KMS-11 (cell line): ENCODE measurements around the gene CDC42BPA.
A peak's percentile ranks its signal among the peaks of the same experiment; 100 is the strongest.
"Not testable (repeated sequence)": the region's sequence is repeated elsewhere in the genome, so short reads cannot be mapped to it uniquely, and the experiment has no call there.

Source experiments
- H2AFZ ChIP-seq: fragments of 200-600 bp; sonication (generic); 2 replicates; pipeline ENCODE4 v1.6.1; 2016; ENCODE audit warnings: antibody characterized with exemption, mixed run types, low read depth
- H3K27ac ChIP-seq: fragments of 200-600 bp; sonication (generic); 2 replicates; pipeline ENCODE4 v1.6.1; 2016; ENCODE audit warnings: mild to moderate bottlenecking, mixed run types
- H3K27me3 ChIP-seq: fragments of 200-600 bp; sonication (generic); 2 replicates; pipeline ENCODE4 v1.6.1; 2017; ENCODE audit warnings: mild to moderate bottlenecking, low read depth, mixed run types, moderate library complexity; ENCODE audit not compliant: insufficient read depth
- H3K36me3 ChIP-seq: fragments of 200-600 bp; sonication (generic); 2 replicates; pipeline ENCODE4 v1.6.1; 2017; ENCODE audit warnings: mild to moderate bottlenecking, mixed run types; ENCODE audit not compliant: insufficient read depth
- H3K4me1 ChIP-seq: fragments of 200-600 bp; sonication (generic); 2 replicates; pipeline ENCODE4 v1.6.1; 2016; ENCODE audit warnings: mild to moderate bottlenecking, low read depth, mixed run types; ENCODE audit not compliant: poor library complexity, severe bottlenecking
- H3K4me2 ChIP-seq: fragments of 200-600 bp; sonication (generic); 2 replicates; pipeline ENCODE4 v1.7.0; 2016; ENCODE audit warnings: mild to moderate bottlenecking, mixed run types
- H3K4me3 ChIP-seq: fragments of 200-600 bp; sonication (generic); IDR thresholded peaks from 2 replicates; pipeline ENCODE4 v1.6.1; 2017; ENCODE audit warnings: low read depth, low read length, mixed read lengths; ENCODE audit not compliant: insufficient read depth
- H3K79me2 ChIP-seq: fragments of 200-600 bp; sonication (generic); 2 replicates; pipeline ENCODE4 v1.6.1; 2016; ENCODE audit warnings: low read depth, mixed run types; ENCODE audit not compliant: insufficient read depth
- H3K9ac ChIP-seq: fragments of 200-600 bp; sonication (generic); 2 replicates; pipeline ENCODE4 v1.6.1; 2016; ENCODE audit warnings: mild to moderate bottlenecking, mixed run types
- H4K20me1 ChIP-seq: fragments of 200-600 bp; sonication (generic); 2 replicates; pipeline ENCODE4 v1.6.1; 2016; ENCODE audit warnings: mild to moderate bottlenecking, mixed run types; ENCODE audit not compliant: insufficient read depth
- CTCF ChIP-seq: fragments of 200-600 bp; sonication (generic); conservative IDR thresholded peaks from 2 replicates; pipeline ENCODE4 v1.6.1; 2017; ENCODE audit warnings: low read depth, mild to moderate bottlenecking, antibody characterized with exemption, low read length, moderate library complexity, mixed read lengths

Gene CDC42BPA

GRCh38 chr1:227136210-227136820, 182.0 kb downstream of the CDC42BPA start:
- no peak overlapping the region for H3K27ac ChIP-seq
- peaks cover 6% of the 10 kb centered on the region for H3K4me1 ChIP-seq
- H3K4me3 ChIP-seq: no peak overlapping the region
- no peaks in the 10 kb centered on the region for H3K36me3 ChIP-seq
- no peaks in the 10 kb centered on the region for H3K79me2 ChIP-seq
- no peaks in the 10 kb centered on the region for H4K20me1 ChIP-seq
- no peak overlapping the region for H3K4me2 ChIP-seq
- H2AFZ ChIP-seq: no peak overlapping the region
- TF ChIP-seq CTCF: no peak
- H3K9ac ChIP-seq: no peak overlapping the region
- H3K27me3 ChIP-seq: no peaks in the 10 kb centered on the region

DNA sequence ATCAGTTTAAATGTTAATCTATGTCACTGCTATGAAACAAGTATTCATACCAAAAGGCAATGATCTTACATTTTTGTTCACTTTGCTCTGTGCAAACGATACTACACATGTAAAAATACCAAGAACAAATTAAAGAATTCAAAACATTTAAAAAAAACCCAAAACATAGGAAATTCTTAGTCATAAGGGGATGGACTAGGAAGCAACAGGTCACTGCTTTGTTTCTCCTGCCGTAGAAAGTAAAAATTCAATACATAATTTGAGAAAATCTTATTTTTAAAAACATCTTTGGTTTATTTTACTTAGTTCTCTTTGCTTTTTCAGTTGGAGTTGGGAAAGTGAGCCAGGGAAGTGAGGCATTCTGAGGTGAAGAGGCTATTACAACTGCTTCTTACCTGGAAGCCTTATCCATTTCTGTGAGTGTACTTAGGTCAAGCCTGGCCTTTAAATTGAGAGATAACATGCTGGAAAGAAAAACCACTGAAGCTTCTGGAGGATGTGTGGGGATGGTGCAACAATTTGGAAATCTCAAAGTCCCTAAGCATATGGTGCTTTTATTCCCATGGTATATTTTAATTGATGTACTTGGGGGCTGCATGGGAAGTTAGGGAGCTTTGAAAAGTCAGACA, 183.5 kb downstream of the CDC42BPA start:
- no peaks in the 10 kb centered on the region for H3K36me3 ChIP-seq
- H3K79me2 ChIP-seq: no peaks in the 10 kb centered on the region
- no peak overlapping the region for H3K4me2 ChIP-seq
- H3K4me1 ChIP-seq: peaks cover 10% of the 10 kb centered on the region
- no peaks in the 10 kb centered on the region for H4K20me1 ChIP-seq
- no peak overlapping the region for H2AFZ ChIP-seq
- no peak overlapping the region for H3K27ac ChIP-seq
- H3K4me3 ChIP-seq: no peak overlapping the region
- TF ChIP-seq CTCF: no peak
- no peaks in the 10 kb centered on the region for H3K27me3 ChIP-seq
- no peak overlapping the region for H3K9ac ChIP-seq

DNA sequence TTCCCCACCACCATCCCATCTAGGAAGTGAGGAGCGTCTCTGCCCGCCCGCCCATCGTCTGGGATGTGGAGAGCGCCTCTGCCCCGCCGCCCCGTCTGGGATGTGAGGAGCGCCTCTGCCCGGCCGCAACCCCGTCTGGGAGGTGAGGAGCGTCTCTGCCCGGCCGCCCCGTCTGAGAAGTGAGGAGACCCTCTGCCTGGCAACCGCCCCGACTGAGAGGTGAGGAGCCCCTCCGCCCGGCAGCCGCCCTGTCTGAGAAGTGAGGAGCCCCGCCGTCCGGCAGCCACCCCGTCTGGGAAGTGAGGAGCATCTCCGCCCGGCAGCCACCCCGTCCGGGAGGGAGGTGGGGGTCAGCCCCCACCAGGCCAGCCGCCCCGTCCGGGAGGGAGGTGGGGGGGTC, 185.6 kb downstream of the CDC42BPA start:
- H3K4me2 ChIP-seq, H2AFZ ChIP-seq, H3K27me3 ChIP-seq, H3K79me2 ChIP-seq, H3K36me3 ChIP-seq, H3K9ac ChIP-seq, H4K20me1 ChIP-seq, H3K27ac ChIP-seq, H3K4me3 ChIP-seq: not testable (repeated sequence)
- peaks cover 10% of the 10 kb centered on the region for H3K4me1 ChIP-seq

GRCh38 chr1:227131193-227131592, 187.1 kb downstream of the CDC42BPA start:
- TF ChIP-seq CTCF: peak; percentile 79
- no peaks in the 10 kb centered on the region for H3K36me3 ChIP-seq
- peaks cover 10% of the 10 kb centered on the region for H3K4me1 ChIP-seq
- H3K79me2 ChIP-seq: no peaks in the 10 kb centered on the region
- 0 out of 2 replicates have a peak overlapping the region, but pooled peaks have one; percentile 7 for H3K4me2 ChIP-seq
- no peak overlapping the region for H3K27ac ChIP-seq
- no peak overlapping the region for H2AFZ ChIP-seq
- no peak overlapping the region for H3K4me3 ChIP-seq
- H3K9ac ChIP-seq: no peak overlapping the region
- no peaks in the 10 kb centered on the region for H4K20me1 ChIP-seq
- no peaks in the 10 kb centered on the region for H3K27me3 ChIP-seq

- no peak for TF ChIP-seq CTCF
- no peaks in the 10 kb centered on the region for H3K27me3 ChIP-seq
- no peaks in the 10 kb centered on the region for H3K79me2 ChIP-seq
- H3K9ac ChIP-seq: no peak overlapping the region
- no peak overlapping the region for H2AFZ ChIP-seq
- peaks cover 10% of the 10 kb centered on the region for H3K4me1 ChIP-seq
- no peak overlapping the region for H3K4me2 ChIP-seq
- no peaks in the 10 kb centered on the region for H4K20me1 ChIP-seq
- no peaks in the 10 kb centered on the region for H3K36me3 ChIP-seq
- no peak overlapping the region for H3K27ac ChIP-seq
- no peak overlapping the region for H3K4me3 ChIP-seq
Measured at GRCh38 chr1:227127891-227128290, 190.4 kb downstream of the CDC42BPA start.
